HG02610 (cell line): ENCODE results near the gene HOXD12.

ENCODE experiments used
- ATAC-seq: cut with Tn5 transposase; IDR thresholded peaks from one replicate; pipeline ENCODE4 v1.9.1; 2021; ENCODE audit warnings: mild to moderate bottlenecking, moderate library complexity; ENCODE audit not compliant: unreplicated experiment

The HOXD12 gene

GRCh38 chr2:176147210-176147799, 47.7 kb downstream of the HOXD12 start:
- no peak for ATAC-seq

GRCh38 chr2:176147800-176148496, 48.4 kb downstream of the HOXD12 start:
- no peak for ATAC-seq

GRCh38 chr2:176148751-176149421, 49.3 kb downstream of the HOXD12 start:
- ATAC-seq: no peak

GRCh38 chr2:176149481-176149938, 49.9 kb downstream of the HOXD12 start:
- no peak for ATAC-seq

GRCh38 chr2:176149939-176150583, 50.5 kb downstream of the HOXD12 start:
- ATAC-seq: no peak

GRCh38 chr2:176150584-176151441, 51.2 kb downstream of the HOXD12 start:
- no peak for ATAC-seq

GRCh38 chr2:176151442-176152287, 52.1 kb downstream of the HOXD12 start, which contains the start of gene HOXD4:
HOXD4 (plus strand) TSS chr2:176151550; CDS start chr2:176151634, 84 bp downstream.
- ATAC-seq: no peak
